Activated naive CD4-positive, alpha-beta T cell (primary cell): ENCODE results near the gene SPEF1.

Experiments used
- DNase-seq, 4 experiments: peaks; one replicate each; lab custom pipeline; 2025; lab: John Stamatoyannopoulos, UW

SPEF1 gene

GRCh38 chr20:3788685-3789155 lies 7.5 kb upstream of the SPEF1 start:
- no peak for DNase-seq

GRCh38 chr20:3787324-3788014 lies 6.2 kb upstream of the SPEF1 start:
- no peak for DNase-seq

GRCh38 chr20:3786665-3787323 lies 5.5 kb upstream of the SPEF1 start, which contains the start of gene CENPB:
Gene CENPB, minus strand, starts transcription at chr20:3786740. Its CDS starts 257 bp downstream, at chr20:3786483.
- peak; percentile 76 to 91 (median 84) for DNase-seq

DNA sequence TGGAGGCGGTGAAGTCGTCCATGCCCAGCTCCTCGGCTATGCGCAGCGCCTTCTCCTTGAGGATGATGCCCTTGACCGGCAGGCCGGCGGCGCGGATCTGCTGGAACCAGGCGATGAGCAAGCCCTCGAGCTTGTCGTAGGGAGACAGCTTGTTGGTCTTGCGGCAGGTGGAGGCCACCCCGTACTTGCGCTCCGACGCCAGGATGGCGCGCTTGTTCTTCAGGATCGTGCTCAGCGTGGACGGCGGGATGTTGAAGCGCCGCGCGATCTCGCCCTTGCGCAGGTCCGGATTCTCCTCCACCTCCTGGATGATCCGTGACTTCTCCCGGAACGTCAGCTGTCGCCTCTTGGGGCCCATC lies 4.9 kb upstream of the SPEF1 start:
- DNase-seq, result peak in 1 of 4 experiments; percentile 35

DNA sequence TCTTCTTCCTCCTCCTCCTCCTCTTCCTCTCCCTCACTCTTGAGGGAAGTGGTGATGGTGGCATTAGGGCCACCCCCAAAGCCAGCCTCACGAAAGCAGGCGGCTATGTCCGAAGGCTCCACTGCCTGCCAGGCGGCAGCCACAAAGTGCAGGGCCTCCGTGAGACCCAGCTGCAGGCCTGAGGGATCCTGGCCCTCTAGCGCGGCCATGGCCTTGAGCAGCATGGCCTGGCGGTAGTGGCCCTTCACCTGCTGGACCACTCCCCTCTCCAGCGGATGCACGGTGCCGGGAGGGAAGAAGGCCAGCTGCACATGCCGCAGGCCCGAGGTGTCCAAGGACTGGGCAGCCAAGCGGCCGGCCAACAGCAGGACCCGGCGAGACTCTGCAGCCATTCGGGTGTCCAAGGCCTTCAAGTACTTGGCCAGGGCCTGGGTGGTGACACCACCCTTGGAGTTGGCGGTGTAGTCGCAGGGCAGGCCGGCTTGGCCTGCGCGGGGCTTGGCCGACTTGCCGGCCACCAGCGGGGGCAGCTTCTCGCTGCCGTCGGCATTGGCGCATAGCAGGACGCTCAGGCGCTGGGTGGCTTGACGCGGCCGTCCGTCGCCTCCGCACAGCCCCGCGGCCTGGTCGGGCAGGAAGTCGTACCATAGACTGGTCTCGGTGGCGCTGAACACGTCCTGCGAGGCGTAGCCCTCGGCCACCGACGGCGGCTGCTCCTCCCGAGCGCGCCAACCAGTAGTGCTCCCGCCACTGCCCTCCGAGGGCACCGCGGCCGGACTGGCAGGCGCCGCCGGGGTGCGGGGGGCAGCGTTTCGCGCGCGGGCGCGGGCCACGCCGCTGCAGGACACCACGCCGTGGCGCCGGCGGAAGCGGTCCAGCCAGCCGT lies 4.2 kb upstream of the SPEF1 start:
- no peak for DNase-seq

GRCh38 chr20:3784863-3785239 lies 3.6 kb upstream of the SPEF1 start:
- DNase-seq, result no peak

GRCh38 chr20:3784216-3784853 lies 3.1 kb upstream of the SPEF1 start:
- no peak for DNase-seq

- DNase-seq, result no peak
Measured at GRCh38 chr20:3783511-3784195, 2.4 kb upstream of the SPEF1 start.

DNA sequence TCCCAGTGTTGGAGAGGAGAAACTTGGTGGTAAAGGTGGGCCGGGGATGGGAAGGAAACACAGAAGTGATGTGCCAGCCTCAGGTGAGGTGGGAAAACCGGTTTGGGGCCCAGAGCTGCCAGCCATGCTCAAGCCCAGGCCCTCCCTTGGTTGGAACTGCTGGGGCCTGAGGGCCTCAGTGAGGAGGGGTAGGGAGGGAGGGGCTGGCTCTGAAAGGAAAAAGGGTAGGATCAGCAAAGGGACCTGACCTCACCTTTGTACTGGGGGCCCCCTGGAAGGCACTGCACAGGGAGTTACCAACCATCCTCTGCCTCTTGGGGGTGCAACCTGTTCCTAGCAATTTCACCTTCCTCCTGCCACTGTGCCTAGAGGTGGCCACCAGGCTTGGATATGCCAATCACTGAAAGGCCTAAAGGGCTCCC lies 1.8 kb upstream of the SPEF1 start:
- DNase-seq, result no peak

GRCh38 chr20:3782597-3782996 lies 1.3 kb upstream of the SPEF1 start:
- no peak for DNase-seq

DNA sequence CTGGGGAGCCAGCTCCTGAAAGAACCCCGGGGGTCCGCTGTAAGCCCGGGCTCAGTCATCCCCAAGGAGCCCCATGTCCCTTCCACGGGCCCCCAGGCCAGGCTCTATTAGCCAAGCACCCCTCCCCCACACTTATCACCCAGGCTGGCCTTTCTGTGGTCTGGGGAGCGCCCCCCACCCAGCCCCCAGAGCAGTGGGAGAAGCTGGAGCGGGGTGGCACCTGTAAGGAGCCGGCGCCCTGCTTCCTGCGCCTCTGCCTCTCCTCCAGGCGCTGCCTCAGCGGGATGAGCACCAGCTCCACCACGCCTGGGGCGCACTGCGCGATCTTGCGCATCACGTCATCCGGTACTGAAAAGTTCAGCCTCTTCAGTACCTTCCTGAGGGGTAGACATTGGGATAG lies 2.3 kb downstream of the SPEF1 start:
- no peak for DNase-seq

DNA sequence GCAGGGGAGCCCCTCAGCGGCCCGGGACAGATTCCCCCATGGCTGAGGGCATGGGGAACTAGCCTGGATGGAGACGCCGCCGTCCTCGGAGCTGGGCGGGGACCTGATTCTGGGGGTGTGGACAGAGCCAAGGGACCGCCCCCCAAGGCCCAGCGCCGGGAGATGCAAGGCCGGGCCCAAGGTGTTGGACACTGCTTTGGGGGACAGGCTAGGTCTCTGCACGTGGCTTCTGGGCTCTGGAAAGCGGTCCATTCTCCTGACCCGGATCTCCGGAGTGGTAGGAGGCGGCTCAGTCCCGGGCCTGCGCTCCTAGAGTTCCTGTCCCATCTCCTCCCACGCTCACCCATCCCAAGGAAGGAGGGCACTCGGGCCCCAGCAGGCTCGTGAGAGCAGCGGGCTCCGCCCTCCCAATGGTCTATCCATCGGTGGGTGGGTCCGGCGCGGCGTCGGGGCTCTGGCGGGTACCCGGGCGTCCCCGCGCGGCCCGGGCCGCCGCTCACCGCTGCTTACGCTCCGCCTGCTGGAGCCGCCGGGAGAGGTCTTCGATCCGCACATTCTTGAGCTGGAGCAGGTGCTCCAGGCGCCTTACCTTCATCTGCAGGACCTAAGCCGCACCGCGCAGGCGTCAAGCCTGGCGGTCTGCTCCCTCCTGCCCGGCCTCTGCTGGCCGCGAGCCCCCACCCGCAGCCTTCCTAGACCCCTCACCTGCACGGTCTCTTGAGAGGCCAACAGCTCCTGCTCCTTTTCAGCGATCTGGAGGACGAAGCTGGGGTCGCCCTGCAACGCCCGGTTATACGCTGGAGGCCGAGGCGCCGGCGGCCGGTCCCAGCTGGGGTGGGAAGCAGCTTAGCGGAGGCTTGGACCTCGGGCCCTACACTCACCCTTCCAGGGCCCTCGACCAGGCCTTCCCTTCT lies 3.3 kb downstream of the SPEF1 start:
- DNase-seq, result peak in 1 of 4 experiments; percentile 23

DNA sequence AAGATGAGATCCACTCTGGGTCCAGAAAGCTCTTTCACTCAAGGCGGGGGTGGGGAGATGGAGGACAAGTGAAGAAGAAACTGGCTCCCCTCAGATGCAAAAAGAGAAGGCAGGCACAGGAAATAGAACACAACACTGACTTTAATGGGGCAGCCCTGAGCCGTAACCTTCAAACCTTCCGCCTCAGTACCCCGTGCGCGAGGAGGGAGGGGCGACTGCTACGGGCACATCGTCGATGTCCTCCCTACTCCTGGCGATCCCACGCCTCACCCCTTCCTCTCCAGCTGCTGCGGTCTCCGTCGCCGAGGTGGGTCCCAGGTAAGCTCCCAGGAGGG lies 3.9 kb downstream of the SPEF1 start:
- DNase-seq, result no peak

DNA sequence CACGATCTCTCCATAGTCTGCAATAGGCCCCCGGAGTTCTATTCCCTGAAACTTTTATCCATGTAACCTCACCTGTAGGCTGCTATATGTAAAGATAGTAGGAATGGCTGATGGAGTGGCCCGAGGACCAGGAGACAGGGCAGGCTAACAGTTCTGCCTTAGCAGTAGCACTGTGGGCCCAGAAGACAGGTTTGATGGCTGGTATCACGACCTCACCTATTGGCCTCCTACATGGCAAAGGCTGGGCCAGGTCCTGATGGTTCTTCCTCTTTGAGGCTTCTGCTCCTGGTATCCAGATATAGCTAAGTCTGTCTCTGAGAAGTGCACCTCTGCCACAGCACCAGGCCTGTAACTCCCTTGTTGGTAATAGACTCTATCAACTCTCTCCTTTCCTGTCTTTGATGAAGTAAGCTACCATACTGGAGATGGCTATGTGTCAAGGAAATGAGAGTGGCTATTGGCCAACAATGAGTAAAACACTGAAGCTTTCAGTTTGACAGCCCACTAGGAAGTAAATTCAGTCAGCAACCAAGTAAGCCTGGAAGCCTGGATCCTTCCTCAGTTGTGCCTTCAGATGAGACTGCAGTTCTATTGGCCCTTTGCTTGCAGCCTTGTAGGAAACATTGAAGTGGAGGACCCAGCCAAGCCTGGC lies 5.7 kb downstream of the SPEF1 start:
- DNase-seq, result no peak

GRCh38 chr20:3771552-3772058 lies 9.6 kb downstream of the SPEF1 start:
- DNase-seq, result no peak

GRCh38 chr20:3768342-3769130 lies 12.7 kb downstream of the SPEF1 start:
- DNase-seq, result peak; percentile 52 to 80 (median 65)

- peak; percentile 79 to 93 (median 92) for DNase-seq
Measured at GRCh38 chr20:3767427-3768341, 13.6 kb downstream of the SPEF1 start, which contains the start of gene ADISSP. Gene ADISSP, minus strand, starts transcription at chr20:3767753. Its CDS starts 7,653 bp downstream, at chr20:3760100.

DNA sequence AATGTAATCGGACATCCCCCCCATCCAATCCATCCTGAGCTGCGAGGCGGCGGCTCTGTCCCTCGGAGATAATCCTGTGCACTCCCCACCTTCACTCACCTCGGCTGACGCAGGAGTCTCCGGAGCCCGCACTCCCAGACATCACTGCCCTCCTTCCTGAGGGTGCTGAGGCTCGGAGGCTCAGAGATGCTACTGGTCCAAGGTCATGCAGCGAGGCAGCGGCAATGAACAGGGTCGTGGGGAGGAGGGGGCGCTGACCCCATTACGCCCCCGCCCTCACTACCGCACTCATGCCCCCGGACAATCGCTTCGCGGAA lies 14.2 kb downstream of the SPEF1 start:
- DNase-seq, result no peak
